Measurements from ENCODE around the gene PHACTR1.

Gene PHACTR1

DNA sequence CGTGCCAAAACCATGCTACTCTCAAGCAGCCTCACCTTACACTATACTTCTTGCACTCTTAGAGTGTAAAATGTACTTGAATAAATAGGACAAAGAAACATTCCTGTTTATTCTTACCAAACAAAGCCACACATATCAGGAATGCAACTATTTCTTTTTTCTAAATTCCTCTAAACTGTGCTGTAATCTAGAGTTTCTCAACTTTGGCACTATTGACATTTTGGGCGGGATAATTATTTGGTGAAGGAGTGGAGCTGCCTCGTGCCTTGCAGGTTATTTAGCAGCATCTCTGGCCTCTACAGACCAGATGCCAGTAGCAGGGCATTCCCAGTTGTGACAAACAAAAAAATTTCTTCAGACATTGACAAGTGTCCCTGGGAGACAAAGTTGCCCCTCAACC, 86.9 kb downstream of the PHACTR1 start:
- no peak for DNase-seq (ENCODE audit: low read depth, low spot score)

DNA sequence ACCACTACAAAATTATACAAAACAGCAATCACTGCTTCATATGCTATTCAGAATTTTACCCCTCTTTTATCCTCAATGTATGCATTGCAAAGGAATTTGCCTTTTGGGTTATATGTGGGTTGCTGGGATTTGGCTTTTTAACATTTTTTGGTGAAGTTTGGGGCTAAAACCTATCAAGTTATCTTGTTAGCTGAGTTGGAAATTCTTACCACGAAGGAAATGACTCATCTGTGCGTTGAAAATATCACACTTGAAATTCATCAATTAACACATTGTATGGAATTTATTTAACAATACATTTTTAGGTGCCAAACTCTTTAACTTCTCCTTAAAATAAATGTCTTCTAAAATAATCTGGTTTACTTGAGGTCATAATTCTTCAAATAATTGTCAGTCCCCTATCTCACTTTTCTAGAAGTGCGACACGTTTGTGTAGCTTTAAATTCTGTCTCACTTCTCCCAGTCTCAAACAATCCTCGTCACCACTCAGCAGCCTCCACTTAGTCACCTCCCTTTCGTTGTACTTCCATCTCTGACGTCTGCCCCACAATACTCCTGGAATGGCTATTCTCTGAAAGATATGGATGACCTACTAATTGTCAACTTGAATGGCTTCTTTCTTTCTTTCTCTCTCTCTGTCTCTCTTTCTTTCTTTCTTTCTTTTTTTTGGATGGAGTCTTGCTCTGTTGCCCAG, 88.5 kb downstream of the PHACTR1 start:
- DNase-seq (ENCODE audit: low read depth, low spot score): no peak

GRCh38 chr6:12806136-12806535, 89.6 kb downstream of the PHACTR1 start:
- no peak for DNase-seq (ENCODE audit: low read depth, low spot score)

DNA sequence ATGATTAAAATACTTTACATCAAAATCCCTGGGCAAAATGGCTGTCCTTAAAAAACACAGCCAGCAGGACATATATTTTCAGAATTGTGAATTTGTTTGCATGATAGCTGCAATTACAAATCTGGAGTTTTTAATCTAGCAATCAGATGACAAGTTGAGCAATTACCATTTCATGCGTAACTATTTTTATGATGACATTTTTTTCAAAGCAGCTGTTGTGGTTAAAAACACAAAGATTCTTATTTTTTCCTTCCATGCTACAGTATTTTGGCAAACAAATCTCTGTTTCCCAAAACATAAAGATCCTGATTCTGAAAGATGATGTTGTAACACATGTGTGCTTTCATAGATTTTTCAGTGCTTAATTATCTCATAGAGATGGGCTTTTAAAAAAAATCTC, 90.2 kb downstream of the PHACTR1 start:
- no peak for DNase-seq (ENCODE audit: low read depth, low spot score)

DNA sequence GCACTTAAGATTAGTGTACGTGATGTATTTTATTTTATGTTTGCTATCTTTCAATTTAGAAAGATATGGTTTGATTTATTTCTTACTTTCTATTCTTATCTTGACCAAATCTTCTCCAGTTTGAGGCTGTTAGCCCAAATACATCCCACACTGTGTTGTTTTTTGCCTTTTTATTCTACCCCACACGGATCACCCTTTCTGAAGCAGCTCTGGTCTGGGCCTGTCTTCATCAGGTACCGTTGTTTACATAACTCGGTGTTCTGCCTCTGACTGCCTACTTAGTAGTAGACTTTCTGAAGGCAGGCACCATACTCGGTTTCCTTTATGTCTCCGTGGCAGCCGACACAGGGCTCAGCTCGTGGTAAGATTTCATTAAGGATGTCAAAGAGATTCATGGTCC, 95.0 kb downstream of the PHACTR1 start:
- no peak for DNase-seq (ENCODE audit: low read depth, low spot score)

DNA sequence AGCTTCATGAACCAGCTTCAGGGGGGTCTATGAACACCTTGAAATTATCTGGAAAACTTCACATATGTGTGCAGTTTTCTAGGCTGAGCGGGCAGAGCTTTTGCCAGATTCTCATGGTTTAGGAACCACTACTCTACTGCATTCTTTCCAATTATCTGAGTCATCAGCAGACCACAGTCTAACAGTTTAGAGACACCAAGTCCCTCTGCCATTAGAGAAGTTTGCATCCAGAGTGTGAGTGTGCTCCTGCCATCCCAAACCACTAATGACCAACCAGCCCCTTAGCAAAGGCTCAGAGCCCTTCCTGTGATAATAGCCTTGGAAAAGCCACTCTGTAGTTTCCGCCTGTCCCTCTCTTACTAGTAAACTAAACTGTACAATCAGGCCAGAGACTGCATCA, 96.8 kb downstream of the PHACTR1 start:
- DNase-seq (ENCODE audit: low read depth, low spot score): no peak

- DNase-seq (ENCODE audit: low read depth, low spot score): no peak
Measured at GRCh38 chr6:12814015-12814414, 97.4 kb downstream of the PHACTR1 start.

DNA sequence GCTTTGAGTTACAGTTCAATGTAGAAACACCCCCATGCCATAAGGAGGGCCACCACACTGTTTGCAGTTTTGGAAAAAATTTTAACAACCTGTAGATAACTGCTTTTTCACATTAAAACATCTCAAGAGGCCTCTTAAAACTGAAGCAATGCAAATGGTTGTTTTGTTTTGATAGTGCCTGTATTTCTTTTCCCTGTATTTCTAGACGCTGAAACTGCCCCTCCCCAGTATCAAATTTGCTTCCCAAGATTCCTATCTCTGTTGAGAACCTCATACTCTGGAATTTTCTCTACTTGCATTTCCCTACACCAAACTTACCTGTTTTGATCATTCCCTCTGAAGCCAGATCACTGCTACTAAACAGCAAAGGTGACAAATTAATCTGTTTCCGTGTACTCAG, 98.5 kb downstream of the PHACTR1 start:
- no peak for DNase-seq (ENCODE audit: low read depth, low spot score)

DNA sequence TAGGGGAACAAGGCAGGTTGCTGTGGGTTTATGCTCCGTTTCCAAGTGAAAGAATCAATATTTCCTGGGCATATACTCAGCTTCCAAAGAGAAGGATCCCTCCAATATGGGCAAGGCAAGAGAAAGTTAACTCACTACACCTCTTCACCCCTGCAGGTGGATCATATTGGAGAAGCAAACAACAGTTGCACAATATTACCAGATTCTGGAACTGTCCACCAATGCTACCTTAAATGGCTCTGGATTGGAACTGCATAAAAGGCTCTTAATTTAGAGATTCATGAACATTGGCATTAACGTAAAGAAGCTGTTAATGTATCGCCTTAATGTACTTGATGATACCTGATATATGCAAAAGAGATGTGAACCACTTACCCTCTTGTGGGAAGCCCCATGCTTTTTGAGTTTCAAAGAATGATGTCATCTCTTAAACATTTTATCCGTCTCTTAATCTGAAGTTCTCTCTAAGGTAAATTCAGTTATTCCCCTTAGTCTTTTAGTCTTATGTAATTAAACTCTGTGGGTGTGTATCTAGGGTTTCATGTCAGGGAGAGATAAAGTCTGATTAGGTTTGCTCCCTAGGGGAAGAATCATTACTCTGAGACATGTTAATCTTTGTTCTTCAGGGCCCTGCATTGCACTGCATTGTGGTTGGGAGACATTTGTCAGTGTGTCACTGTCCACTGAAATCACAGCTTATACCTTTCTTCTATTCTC, 99.5 kb downstream of the PHACTR1 start:
- no peak for DNase-seq (ENCODE audit: low read depth, low spot score)

GRCh38 chr6:12818324-12818723, 101.8 kb downstream of the PHACTR1 start:
- DNase-seq (ENCODE audit: low read depth, low spot score): no peak

GRCh38 chr6:12823847-12824246, 107.3 kb downstream of the PHACTR1 start:
- DNase-seq (ENCODE audit: low read depth, low spot score): no peak

DNA sequence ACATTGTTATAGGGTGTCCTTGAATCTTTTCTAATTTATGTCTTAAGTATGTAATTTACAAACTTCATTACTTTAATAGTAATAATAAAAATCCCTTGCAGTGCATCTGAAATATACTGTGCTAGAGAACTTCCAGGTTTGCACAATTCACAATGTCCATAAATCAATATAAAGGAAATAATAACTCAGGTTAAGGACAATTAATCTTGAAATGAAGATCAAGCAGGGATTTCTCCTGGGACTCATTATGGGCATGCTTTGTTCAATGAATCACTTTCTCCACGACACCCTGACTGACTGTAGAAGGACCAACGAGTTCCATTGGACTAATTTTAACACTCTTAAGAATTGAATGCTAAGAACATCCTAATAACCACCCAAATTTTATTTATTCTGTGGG, 110.0 kb downstream of the PHACTR1 start:
- no peak for DNase-seq (ENCODE audit: low read depth, low spot score)

DNA sequence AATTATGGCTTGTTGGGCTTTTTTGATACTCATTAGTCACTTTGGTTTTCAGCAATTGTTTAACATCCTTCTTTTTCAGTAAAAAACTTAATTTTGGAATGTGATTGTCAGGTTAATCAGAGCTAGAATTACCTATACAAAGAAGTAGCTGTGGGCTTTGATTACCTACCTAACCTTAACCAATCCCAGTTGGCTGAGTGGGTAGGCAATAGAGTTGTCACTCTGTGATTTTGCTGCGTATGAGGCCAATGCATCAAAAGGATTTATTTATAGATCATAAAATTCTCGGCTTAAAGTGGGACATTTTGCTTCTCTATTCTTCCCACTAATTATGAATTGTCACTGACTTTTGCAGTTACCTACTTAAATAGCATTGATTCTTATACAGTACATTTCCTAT, 111.4 kb downstream of the PHACTR1 start:
- DNase-seq (ENCODE audit: low read depth, low spot score): no peak

DNA sequence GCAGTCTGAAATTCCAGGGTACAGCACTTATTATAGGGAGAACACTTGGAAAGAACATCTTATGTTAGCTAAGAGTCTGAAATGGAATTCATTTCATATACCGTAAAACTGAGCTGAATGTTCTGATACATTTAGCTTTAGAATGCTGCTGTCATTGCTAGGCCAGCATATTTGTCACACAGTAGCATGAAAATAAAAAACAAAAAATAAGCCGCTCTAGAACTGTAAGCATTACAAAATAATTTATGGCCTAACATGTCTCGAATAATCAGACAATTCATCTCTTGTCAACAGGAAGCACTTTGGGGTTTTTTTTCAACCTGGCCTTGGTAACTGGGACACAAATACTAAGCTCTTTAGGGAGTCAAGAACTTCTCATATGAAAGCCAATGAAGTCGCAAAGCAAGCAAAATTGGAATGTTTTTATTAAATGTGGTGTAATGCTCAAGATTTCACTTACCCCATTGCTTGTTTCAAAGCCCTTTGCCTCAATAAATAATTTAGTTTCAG, 115.7 kb downstream of the PHACTR1 start:
- no peak for DNase-seq (ENCODE audit: low read depth, low spot score)

DNA sequence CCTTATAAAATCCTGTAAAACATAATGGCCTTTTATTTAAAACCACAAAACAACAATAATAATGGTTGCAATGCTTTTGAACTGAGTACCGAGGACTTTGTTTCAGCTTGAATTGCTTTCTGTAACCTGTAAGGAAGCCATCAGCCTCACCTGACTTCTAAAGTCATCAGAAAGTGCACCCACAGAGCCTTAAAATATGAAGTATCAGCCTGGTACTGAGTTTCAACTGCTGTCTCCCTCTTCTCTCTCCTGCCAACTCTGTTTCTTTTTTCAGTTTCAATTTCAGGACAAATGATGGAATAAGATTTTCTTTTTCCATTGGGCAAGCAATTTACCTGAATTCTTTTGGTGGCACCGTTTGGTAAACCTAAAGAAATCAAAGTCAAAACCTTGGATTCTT, 119.4 kb downstream of the PHACTR1 start:
- no peak for DNase-seq (ENCODE audit: low read depth, low spot score)

DNA sequence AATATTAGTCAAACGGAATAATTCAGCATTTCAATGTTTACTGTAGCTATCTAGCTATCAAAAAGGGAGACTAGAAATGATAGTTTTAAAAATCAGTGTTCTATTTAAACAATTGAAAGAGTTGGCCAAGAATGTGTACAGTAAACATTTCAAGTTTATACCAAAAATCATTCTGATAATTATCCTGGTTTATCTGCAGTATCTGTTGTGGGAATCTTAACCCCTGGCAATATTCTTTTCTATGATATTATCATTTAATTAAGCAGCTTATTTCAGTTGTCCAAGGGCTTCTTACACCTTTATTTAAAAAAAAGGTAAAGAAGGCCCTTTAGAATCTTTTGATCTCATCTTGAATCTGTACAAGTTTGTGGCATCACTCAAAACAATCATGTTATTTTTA, 125.1 kb downstream of the PHACTR1 start:
- no peak for DNase-seq (ENCODE audit: low read depth, low spot score)

- DNase-seq (ENCODE audit: low read depth, low spot score): no peak
Measured at GRCh38 chr6:12842114-12842513, 125.5 kb downstream of the PHACTR1 start.

DNA sequence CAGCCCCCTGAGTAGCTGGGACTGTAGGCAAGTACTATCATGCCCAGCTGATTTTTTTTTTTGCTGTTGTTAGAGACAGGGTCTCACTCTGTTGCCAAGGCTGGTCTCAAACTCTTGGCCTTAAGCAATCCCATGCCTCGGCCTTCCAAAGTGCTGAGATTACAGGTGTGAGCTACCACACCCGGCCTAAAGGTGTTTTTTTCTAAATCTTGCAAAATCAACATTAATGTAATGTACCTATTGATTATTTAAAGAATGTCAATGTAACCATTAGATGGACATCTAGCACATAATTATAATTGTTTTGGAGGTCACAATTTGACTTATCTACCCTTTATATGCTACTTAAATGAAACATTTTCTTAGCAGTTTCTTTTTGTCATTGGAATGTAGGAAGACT, 126.1 kb downstream of the PHACTR1 start:
- no peak for DNase-seq (ENCODE audit: low read depth, low spot score)

DNA sequence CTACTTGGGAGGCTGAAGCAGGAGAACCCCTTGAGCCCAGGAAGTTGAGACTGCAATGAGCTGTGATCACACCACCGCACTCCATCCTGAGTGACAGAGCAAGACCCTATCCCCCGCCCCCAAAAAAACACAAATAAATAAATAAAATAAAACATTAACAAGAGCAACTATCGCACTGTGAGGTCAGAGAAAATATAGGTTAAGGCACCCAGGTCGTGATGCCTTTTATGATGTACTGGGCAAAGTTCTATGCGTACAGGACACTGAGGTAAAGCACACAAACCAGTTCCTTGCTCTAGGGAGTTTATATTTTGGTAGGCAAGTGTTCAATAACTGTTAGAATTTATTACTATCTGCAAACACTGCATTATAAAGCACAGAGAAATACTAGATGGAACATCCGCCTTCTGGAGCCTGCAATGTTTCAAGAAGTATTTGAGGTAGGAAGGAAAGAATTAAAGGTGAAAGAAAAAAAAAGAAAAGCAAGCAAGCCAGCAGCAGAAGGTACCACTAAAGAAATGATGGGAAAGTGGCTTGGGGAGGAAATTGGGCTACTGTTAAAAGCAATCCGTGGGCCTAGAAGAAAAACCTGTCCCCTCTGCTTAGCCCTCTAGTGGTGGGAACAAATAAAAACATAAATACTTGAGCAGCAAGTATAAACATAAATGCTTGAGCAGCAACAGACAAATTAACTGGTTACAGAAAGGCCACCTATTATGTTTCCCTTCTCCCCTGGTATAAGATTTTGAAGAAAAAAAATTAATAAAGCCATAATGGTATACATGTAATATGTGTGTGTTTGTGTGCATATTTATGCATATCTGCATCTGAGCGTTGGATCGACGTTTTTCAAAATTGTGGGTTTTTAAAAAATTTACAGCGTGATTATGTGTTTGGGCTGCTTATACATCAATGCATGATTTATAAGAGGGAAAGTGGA, 128.0 kb downstream of the PHACTR1 start:
- DNase-seq (ENCODE audit: low read depth, low spot score): no peak

DNA sequence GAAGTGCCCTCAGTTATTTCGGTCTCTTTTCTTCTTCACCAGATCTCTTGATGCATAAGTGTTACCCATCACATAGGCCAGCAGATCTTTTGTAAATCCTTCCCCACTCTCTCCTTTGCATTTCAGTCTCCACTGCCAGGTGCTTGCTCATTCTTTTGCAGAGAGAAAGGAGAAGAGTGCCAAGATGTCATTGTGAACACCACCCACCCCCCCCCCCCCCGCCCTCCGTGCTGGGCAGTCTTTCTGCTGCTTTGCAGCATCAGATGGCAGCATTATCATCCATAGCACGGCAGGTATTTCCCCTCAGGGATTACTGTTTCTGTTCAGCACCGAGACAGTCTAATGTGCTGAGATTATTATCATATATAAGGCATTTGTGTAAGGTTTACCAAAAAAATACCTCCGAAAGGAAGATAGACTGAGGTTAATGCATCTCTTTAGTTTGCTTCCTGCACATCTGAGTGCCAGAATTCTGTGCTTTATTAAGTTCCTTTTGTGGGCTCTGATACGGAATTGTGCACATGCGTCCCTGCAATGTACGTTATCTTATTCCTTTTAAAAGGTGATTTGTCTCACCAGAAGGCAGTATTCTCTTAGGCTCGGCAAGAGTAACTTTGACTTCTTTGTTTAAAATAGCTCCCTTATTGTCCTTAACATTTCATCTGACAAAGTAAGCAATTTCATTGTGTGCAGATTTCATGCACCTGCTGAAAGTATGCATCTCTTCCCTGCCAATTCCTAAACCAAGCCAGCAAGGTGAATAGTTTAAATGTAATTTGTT, 128.8 kb downstream of the PHACTR1 start:
- DNase-seq (ENCODE audit: low read depth, low spot score): no peak
